GM23338 (cell line): ENCODE results near the gene DHX30. TPM values are rescaled to one million over a fixed set of nuclear protein-coding genes. Genes with fewer than 3 reads are reported as not detected.

ENCODE experiments used
- ATAC-seq: fragments of 200-7000 bp; cut with Tn5 transposase; 3 replicates; pipeline ENCODE4 v1.9.1; 2020
- DNase-seq: peaks from one replicate; pipeline ENCODE4 v3.0.0-alpha.2; 2015; ENCODE audit warnings: low spot score
- H2AFZ ChIP-seq: fragments of 200-600 bp; sonication (generic); 2 replicates; pipeline ENCODE4 v1.8.0; 2016; ENCODE audit warnings: antibody characterized with exemption, mild to moderate bottlenecking, moderate library complexity
- H3F3A ChIP-seq: fragments of 200-600 bp; sonication (generic); replicated peaks from 2 replicates; pipeline ENCODE4 v1.8.0; 2017; ENCODE audit warnings: antibody characterized with exemption, mixed run types, low read depth
- H3K27ac ChIP-seq: fragments of 200-600 bp; sonication (generic); 2 replicates; pipeline ENCODE4 v1.6.1; 2016; ENCODE audit warnings: low read depth
- H3K27me3 ChIP-seq: fragments of 200-600 bp; sonication (generic); 2 replicates; pipeline ENCODE4 v1.8.0; 2016; ENCODE audit warnings: mild to moderate bottlenecking, mixed run types, moderate library complexity; ENCODE audit not compliant: insufficient read depth
- H3K36me3 ChIP-seq: fragments of 200-600 bp; sonication (generic); 2 replicates; pipeline ENCODE4 v1.8.0; 2016; ENCODE audit warnings: mild to moderate bottlenecking; ENCODE audit not compliant: insufficient read depth
- H3K4me1 ChIP-seq: fragments of 200-600 bp; sonication (generic); 2 replicates; pipeline ENCODE4 v1.8.0; 2016; ENCODE audit warnings: mild to moderate bottlenecking, moderate library complexity; ENCODE audit not compliant: insufficient read depth
- H3K4me2 ChIP-seq: fragments of 200-600 bp; sonication (generic); 2 replicates; pipeline ENCODE4 v1.7.1; 2017; ENCODE audit warnings: mixed run types
- H3K4me3 ChIP-seq: fragments of 200-600 bp; sonication (generic); 2 replicates; pipeline ENCODE4 v1.6.1; 2016; ENCODE audit warnings: mixed run types
- H3K79me2 ChIP-seq: fragments of 200-600 bp; sonication (generic); replicated peaks from 2 replicates; pipeline ENCODE4 v1.8.0; 2017; ENCODE audit warnings: mild to moderate bottlenecking; ENCODE audit not compliant: insufficient read depth
- H3K9me2 ChIP-seq: fragments of 200-600 bp; sonication (generic); 2 replicates; pipeline ENCODE4 v1.8.0; 2017; ENCODE audit not compliant: insufficient read depth
- H4K20me1 ChIP-seq: fragments of 200-600 bp; sonication (generic); replicated peaks from 2 replicates; pipeline ENCODE4 v1.8.0; 2017; ENCODE audit warnings: mild to moderate bottlenecking; ENCODE audit not compliant: insufficient read depth
- H3K27ac Mint-ChIP-seq: 2 replicates; pipeline ENCODE4 v1.8.0; 2020; ENCODE audit warnings: inconsistent platforms, mild to moderate bottlenecking, moderate library complexity, mixed read lengths
- H3K27me3 Mint-ChIP-seq: 3 replicates; pipeline ENCODE4 v1.8.0; 2022; ENCODE audit warnings: low read depth, mild to moderate bottlenecking, moderate library complexity, mixed read lengths, inconsistent platforms; ENCODE audit not compliant: insufficient read depth, poor library complexity
- H3K36me3 Mint-ChIP-seq: 3 replicates; pipeline ENCODE4 v1.8.0; 2021; ENCODE audit warnings: low read depth, mild to moderate bottlenecking, inconsistent platforms, moderate library complexity, mixed read lengths
- H3K4me1 Mint-ChIP-seq: 3 replicates; pipeline ENCODE4 v1.8.0; 2020; ENCODE audit warnings: mild to moderate bottlenecking, inconsistent platforms, mixed read lengths
- H3K4me3 Mint-ChIP-seq: 3 replicates; pipeline ENCODE4 v1.8.0; 2021; ENCODE audit warnings: moderate library complexity, mild to moderate bottlenecking, inconsistent platforms, mixed read lengths
- H3K9me3 Mint-ChIP-seq: 3 replicates; pipeline ENCODE4 v1.8.0; 2020; ENCODE audit warnings: moderate library complexity, mild to moderate bottlenecking, inconsistent platforms, mixed read lengths
- CREB1 ChIP-seq: fragments of 250-450 bp; sonication (Bioruptor Pico); IDR thresholded peaks from 2 replicates; pipeline ENCODE4 v1.5.0; 2020; ENCODE audit warnings: low read depth, mild to moderate bottlenecking, moderate library complexity
- CTCF ChIP-seq, 2 experiments: fragments of 200-600 bp in 1 of 2; sonication (generic) in 1 of 2; conservative IDR thresholded peaks; 2 replicates each; pipeline versions ENCODE4 v1.5.1 to v1.6.1; 2016 to 2017; ENCODE audit warnings: antibody characterized with exemption in 2 of 2, low read depth in 2 of 2, mild to moderate bottlenecking in 2 of 2, moderate library complexity in 1 of 2
- ETS1 ChIP-seq: IDR thresholded peaks from 2 replicates; pipeline ENCODE4 v1.6.1; 2016; ENCODE audit warnings: antibody characterized with exemption
- EZH2 ChIP-seq: fragments of 200-600 bp; sonication (generic); IDR thresholded peaks from one replicate; pipeline ENCODE4 v1.8.0; 2017; ENCODE audit warnings: antibody characterized with exemption, mild to moderate bottlenecking, low read depth; ENCODE audit not compliant: unreplicated experiment
- EZH2phosphoT487 ChIP-seq: fragments of 200-600 bp; sonication (generic); IDR thresholded peaks from one replicate; pipeline ENCODE4 v1.8.1; 2018; ENCODE audit warnings: antibody characterized with exemption; ENCODE audit not compliant: unreplicated experiment
- POLR2AphosphoS5 ChIP-seq: IDR thresholded peaks from 2 replicates; pipeline ENCODE4 v1.6.1; 2016; ENCODE audit warnings: antibody characterized with exemption, low read depth
- REST ChIP-seq: IDR thresholded peaks from one replicate; pipeline ENCODE4 v1.6.1; 2018; ENCODE audit warnings: antibody characterized with exemption; ENCODE audit not compliant: unreplicated experiment
- ZNF114 ChIP-seq: fragments of 250-450 bp; sonication (Bioruptor Pico); IDR thresholded peaks from 2 replicates; pipeline ENCODE4 v1.5.0; 2020; ENCODE audit warnings: mild to moderate bottlenecking, moderate library complexity
- ZNF331 ChIP-seq: fragments of 250-450 bp; sonication (Bioruptor Pico); IDR thresholded peaks from 2 replicates; pipeline ENCODE4 v1.5.0; 2020; ENCODE audit warnings: low read depth, mild to moderate bottlenecking, moderate library complexity
- ZNF462 ChIP-seq: fragments of 250-450 bp; sonication (Bioruptor Pico); IDR thresholded peaks from 2 replicates; pipeline ENCODE4 v1.5.0; 2020; ENCODE audit warnings: mild to moderate bottlenecking, moderate library complexity
- polyA plus RNA-seq: library from polyadenylated mRNA; unstranded; fragments of >200 nt; fragmentation: Nextera tagmentation; extraction: Ambion mirVana; gene quantifications from 2 replicates; pipeline ENCODE4 v1.2.1, GENCODE V29; 2016
- total RNA-seq: library from RNA; depleted of rRNA; stranded (reverse); fragments of >200 nt; shearing (Covaris generic); gene quantifications from 2 replicates; pipeline ENCODE4 v1.2.3, GENCODE V29; 2014

The DHX30 gene
- total and polyA plus RNA-seq, 2 experiments from 2014 or later, result 47.5 to 125 TPM

- TF ChIP-seq CTCF (conservative IDR thresholded peaks at IDR 0.05; ENCODE audit: low read depth in 2 of 2) (no peak), ZNF462 (CRISPR knock-in tag) (no peak)
These were observed 81.7 kb downstream of the DHX30 start (continued) for GRCh38 chr3:47884603-47885002.

DNA sequence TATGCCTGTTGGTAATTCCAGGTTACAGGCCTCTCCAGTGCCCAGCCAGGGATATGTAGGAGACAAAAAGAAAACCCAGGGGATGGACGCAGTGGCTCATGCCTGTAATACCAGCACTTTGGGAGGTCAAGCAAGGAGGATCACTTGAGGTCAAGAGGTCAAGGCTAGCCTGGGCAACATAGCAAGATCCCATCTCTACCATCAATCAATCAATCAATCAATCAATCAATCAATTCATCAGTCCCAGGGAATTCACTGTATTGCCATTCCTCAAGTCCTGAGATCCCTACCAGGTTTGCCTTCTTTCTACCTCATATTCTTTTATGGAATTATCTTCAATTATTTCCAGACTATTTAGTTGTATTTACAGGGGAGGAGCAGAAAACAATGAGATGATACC is 82.2 kb downstream of the DHX30 start:
- Mint-ChIP-seq H3K27me3 (peaks cover 7% of the 10 kb centered on the region), H3K9me3 (no peaks in the 10 kb centered on the region), H3K36me3 (peaks cover 45% of the 10 kb centered on the region), H3K27ac (no peak overlapping the region), H3K4me3 (no peak overlapping the region), H3K4me1 (peaks cover 13% of the 10 kb centered on the region)
- Histone ChIP-seq H4K20me1 (no peaks in the 10 kb centered on the region), H3K36me3 (no peaks in the 10 kb centered on the region), H3K79me2 (peaks cover 9% of the 10 kb centered on the region), H3F3A (no peaks in the 10 kb centered on the region), H3K4me3 (no peak overlapping the region), H3K4me2 (no peak overlapping the region), H3K27me3 (no peaks in the 10 kb centered on the region), H3K4me1 (peaks cover 7% of the 10 kb centered on the region), H2AFZ (no peak overlapping the region), H3K9me2 (peaks cover 8% of the 10 kb centered on the region), H3K27ac (0 out of 2 replicates have a peak overlapping the region, but pooled peaks have one; percentile 55)
- DNase-seq (no peak), ATAC-seq (no peak)
- TF ChIP-seq EZH2 (no peak), POLR2AphosphoS5 (no peak), ZNF114 (CRISPR knock-in tag) (no peak), ETS1 (no peak), CREB1 (CRISPR knock-in tag) (no peak), EZH2phosphoT487 (no peak), REST (no peak), ZNF331 (CRISPR knock-in tag) (no peak), CTCF (conservative IDR thresholded peaks at IDR 0.05; ENCODE audit: low read depth in 2 of 2) (no peak)
